Chondrocyte (in vitro differentiated cells): ENCODE measurements around the gene ACE. TPM values are rescaled to one million over a fixed set of nuclear protein-coding genes. Genes with fewer than 3 reads are reported as not detected.
A peak's percentile ranks its signal among the peaks of the same experiment; 100 is the strongest.

Experiments
- DNase-seq: peaks from one replicate; pipeline ENCODE4 v3.0.0; 2021; ENCODE audit warnings: mixed read lengths, low spot score
- H3K27ac Mint-ChIP-seq: one replicate; pipeline ENCODE4 v1.8.0; 2021; ENCODE audit warnings: mild to moderate bottlenecking, moderate library complexity, mixed read lengths; ENCODE audit not compliant: unreplicated experiment
- H3K27me3 Mint-ChIP-seq: 2 replicates; pipeline ENCODE4 v1.8.0; 2021; ENCODE audit warnings: low read depth, mixed read lengths
- H3K36me3 Mint-ChIP-seq: 2 replicates; pipeline ENCODE4 v1.8.0; 2021; ENCODE audit warnings: low read depth, mixed read lengths
- H3K4me1 Mint-ChIP-seq: 2 replicates; pipeline ENCODE4 v1.8.0; 2021; ENCODE audit warnings: low read depth, mild to moderate bottlenecking, mixed read lengths
- H3K4me3 Mint-ChIP-seq: one replicate; pipeline ENCODE4 v1.8.0; 2021; ENCODE audit warnings: mild to moderate bottlenecking, moderate library complexity, mixed read lengths; ENCODE audit not compliant: unreplicated experiment
- H3K9me3 Mint-ChIP-seq: 2 replicates; pipeline ENCODE4 v1.8.0; 2021; ENCODE audit warnings: low read depth, mixed read lengths
- total RNA-seq: library from RNA; stranded (reverse); gene quantifications from 3 replicates; pipeline ENCODE4 v1.2.1, GENCODE V29; 2021
- TF ChIP-seq, protein P1 (sequence below): fragments of 200-600 bp; sonication (generic); IDR thresholded peaks from 2 replicates; pipeline ENCODE4 v1.5.0; 2021; ENCODE audit warnings: antibody characterized with exemption, mild to moderate bottlenecking, moderate library complexity

The ACE gene
- total RNA-seq, 1 donor from 2014 or later: 0.52 TPM

GRCh38 chr17:63475491-63476412 is 1.1 kb upstream of the ACE start:
- Mint-ChIP-seq H3K9me3 (no peaks in the 10 kb centered on the region), H3K4me1 (peaks cover 11% of the 10 kb centered on the region), H3K27me3 (peaks cover 24% of the 10 kb centered on the region), H3K4me3 (peak overlapping the region; percentile 45), H3K36me3 (no peaks in the 10 kb centered on the region), H3K27ac (no peak overlapping the region)
- TF ChIP-seq, protein P1, sequence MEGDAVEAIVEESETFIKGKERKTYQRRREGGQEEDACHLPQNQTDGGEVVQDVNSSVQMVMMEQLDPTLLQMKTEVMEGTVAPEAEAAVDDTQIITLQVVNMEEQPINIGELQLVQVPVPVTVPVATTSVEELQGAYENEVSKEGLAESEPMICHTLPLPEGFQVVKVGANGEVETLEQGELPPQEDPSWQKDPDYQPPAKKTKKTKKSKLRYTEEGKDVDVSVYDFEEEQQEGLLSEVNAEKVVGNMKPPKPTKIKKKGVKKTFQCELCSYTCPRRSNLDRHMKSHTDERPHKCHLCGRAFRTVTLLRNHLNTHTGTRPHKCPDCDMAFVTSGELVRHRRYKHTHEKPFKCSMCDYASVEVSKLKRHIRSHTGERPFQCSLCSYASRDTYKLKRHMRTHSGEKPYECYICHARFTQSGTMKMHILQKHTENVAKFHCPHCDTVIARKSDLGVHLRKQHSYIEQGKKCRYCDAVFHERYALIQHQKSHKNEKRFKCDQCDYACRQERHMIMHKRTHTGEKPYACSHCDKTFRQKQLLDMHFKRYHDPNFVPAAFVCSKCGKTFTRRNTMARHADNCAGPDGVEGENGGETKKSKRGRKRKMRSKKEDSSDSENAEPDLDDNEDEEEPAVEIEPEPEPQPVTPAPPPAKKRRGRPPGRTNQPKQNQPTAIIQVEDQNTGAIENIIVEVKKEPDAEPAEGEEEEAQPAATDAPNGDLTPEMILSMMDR: no peak
- peak; percentile 78 for DNase-seq

DNA sequence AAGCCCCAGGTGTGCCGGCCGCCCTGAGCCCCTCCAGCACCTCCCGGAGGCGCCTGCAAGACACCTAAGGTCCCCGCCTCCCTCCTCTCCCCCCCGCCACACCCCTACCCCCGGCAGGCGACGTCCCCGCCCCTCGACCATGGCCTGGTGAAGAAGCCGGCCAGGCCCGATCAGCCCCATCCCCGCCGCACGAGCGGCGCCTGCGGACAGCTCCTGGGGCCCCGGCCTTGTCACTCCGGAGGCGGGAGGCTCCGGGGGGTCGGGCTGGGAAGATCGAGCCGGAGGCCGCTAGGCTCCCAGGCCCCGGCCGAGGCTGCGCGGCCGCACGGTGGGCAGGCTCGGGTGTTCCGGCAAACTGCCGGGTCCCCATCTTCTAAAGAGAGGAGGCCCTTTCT is 405 bp upstream of the ACE start:
- Mint-ChIP-seq H3K27me3 (peaks cover 24% of the 10 kb centered on the region), H3K4me1 (peaks cover 11% of the 10 kb centered on the region), H3K4me3 (peak overlapping the region; percentile 45), H3K27ac (no peak overlapping the region), H3K36me3 (no peaks in the 10 kb centered on the region), H3K9me3 (no peaks in the 10 kb centered on the region)
- TF ChIP-seq, protein P1: no peak
- DNase-seq: peak; percentile 61

GRCh38 chr17:63477480-63478440 is 899 bp downstream of the ACE start:
- H3K27ac Mint-ChIP-seq: no peak overlapping the region
- H3K9me3 Mint-ChIP-seq: no peaks in the 10 kb centered on the region
- H3K4me3 Mint-ChIP-seq: peak overlapping the region; percentile 75
- peaks cover 20% of the 10 kb centered on the region for H3K27me3 Mint-ChIP-seq
- peak; percentile 61 for DNase-seq
- H3K36me3 Mint-ChIP-seq: no peaks in the 10 kb centered on the region
- TF ChIP-seq, protein P1: no peak
- H3K4me1 Mint-ChIP-seq: peaks cover 11% of the 10 kb centered on the region

DNA sequence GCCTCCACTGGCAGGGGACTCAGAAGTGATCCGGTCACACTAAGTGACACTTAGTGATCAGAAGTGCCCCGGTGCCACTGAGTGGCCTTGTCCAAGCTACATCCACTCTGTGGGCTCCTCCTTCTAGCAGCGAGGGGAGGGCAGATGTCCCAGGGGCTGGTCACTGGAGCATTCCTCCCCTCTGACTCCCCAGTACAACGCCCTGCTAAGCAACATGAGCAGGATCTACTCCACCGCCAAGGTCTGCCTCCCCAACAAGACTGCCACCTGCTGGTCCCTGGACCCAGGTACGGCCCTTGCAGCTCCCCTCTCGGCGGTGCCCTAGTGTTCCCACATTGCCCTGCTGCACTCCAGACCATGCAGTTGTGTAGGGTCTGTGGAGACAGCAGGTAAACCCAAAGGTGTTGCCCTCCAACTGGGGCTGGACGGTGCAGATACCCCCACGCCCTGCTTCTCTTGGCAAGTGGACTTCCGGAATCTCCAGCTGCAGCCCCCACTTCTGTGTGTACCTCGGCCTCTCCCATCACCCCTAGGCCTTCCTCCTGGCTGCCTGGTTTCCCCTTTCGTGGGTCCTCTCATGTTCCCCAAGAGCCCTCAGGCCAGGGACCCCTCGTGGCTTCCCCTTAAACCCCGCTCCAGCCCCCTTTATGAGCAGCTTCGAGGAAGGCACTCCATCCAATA is 2.1 kb downstream of the ACE start:
- DNase-seq: peak; percentile 91
- Mint-ChIP-seq H3K36me3 (no peaks in the 10 kb centered on the region), H3K4me3 (no peak overlapping the region), H3K27ac (no peak overlapping the region), H3K4me1 (peaks cover 11% of the 10 kb centered on the region), H3K27me3 (peaks cover 20% of the 10 kb centered on the region), H3K9me3 (no peaks in the 10 kb centered on the region)
- TF ChIP-seq, protein P1: peak; percentile 81
